Loucy (cell line): ENCODE data around the gene PAK1.

ENCODE experiments used
- H2AFZ ChIP-seq: fragments of 200-600 bp; sonication (generic); 2 replicates; pipeline ENCODE4 v1.6.0; 2016; ENCODE audit warnings: antibody characterized with exemption, mild to moderate bottlenecking, low read length, moderate library complexity
- H3F3A ChIP-seq: fragments of 200-600 bp; 2 replicates; pipeline ENCODE4 v1.6.0; 2016; ENCODE audit warnings: antibody characterized with exemption, low read depth, mild to moderate bottlenecking
- H3K27me3 ChIP-seq: fragments of 200-600 bp; sonication (generic); 2 replicates; pipeline ENCODE4 v1.6.1; 2014; ENCODE audit warnings: low read length, mild to moderate bottlenecking; ENCODE audit not compliant: insufficient read depth, poor library complexity, severe bottlenecking
- H3K36me3 ChIP-seq: fragments of 200-600 bp; sonication (generic); 2 replicates; pipeline ENCODE4 v1.6.1; 2016; ENCODE audit warnings: low read length; ENCODE audit not compliant: insufficient read depth
- H3K4me1 ChIP-seq: fragments of 200-600 bp; sonication (generic); 2 replicates; pipeline ENCODE4 v1.5.1; 2014; ENCODE audit warnings: low read length, mild to moderate bottlenecking; ENCODE audit not compliant: insufficient read depth, poor library complexity, severe bottlenecking
- H3K4me2 ChIP-seq: fragments of 200-600 bp; sonication (generic); 2 replicates; pipeline ENCODE4 v1.6.0; 2014; ENCODE audit warnings: antibody characterized with exemption, low read length, low read depth, mild to moderate bottlenecking; ENCODE audit not compliant: poor library complexity, severe bottlenecking
- H3K4me3 ChIP-seq: fragments of 200-600 bp; sonication (generic); 2 replicates; pipeline ENCODE4 v1.5.1; 2014; ENCODE audit warnings: low read length, mild to moderate bottlenecking, mixed read lengths; ENCODE audit not compliant: poor library complexity, severe bottlenecking
- H3K79me2 ChIP-seq: fragments of 200-600 bp; sonication (generic); 2 replicates; pipeline ENCODE4 v1.6.1; 2014; ENCODE audit warnings: low read length; ENCODE audit not compliant: insufficient read depth
- H3K9ac ChIP-seq: fragments of 200-600 bp; sonication (generic); 2 replicates; pipeline ENCODE4 v1.6.0; 2014; ENCODE audit warnings: mild to moderate bottlenecking, low read depth, low read length, moderate library complexity; ENCODE audit not compliant: poor library complexity, severe bottlenecking
- H3K9me2 ChIP-seq: fragments of 200-600 bp; sonication (generic); replicated peaks from 2 replicates; pipeline ENCODE4 v1.6.1; 2016; ENCODE audit warnings: low read depth, low read length, mixed read lengths
- H3K9me3 ChIP-seq: fragments of 200-600 bp; sonication (generic); 2 replicates; pipeline ENCODE4 v1.6.1; 2014; ENCODE audit warnings: mild to moderate bottlenecking, antibody characterized with exemption, low read length, low read depth; ENCODE audit not compliant: insufficient read depth
- H4K20me1 ChIP-seq: fragments of 200-600 bp; sonication (generic); 2 replicates; pipeline ENCODE4 v1.6.0; 2014; ENCODE audit warnings: antibody characterized with exemption, low read length, mild to moderate bottlenecking; ENCODE audit not compliant: insufficient read depth, poor library complexity, severe bottlenecking
- CTCF ChIP-seq: fragments of 200-600 bp; sonication (generic); conservative IDR thresholded peaks from 2 replicates; pipeline ENCODE4 v1.5.1; 2014; ENCODE audit warnings: mild to moderate bottlenecking, antibody characterized with exemption, low read length
- EZH2phosphoT487 ChIP-seq: fragments of 200-600 bp; IDR thresholded peaks from 2 replicates; pipeline ENCODE4 v1.6.1; 2018; ENCODE audit warnings: antibody characterized with exemption, mild to moderate bottlenecking, moderate library complexity, borderline replicate concordance

Gene PAK1

GRCh38 chr11:77351281-77351886 lies 122.5 kb downstream of the PAK1 start:
- TF ChIP-seq EZH2phosphoT487 (no peak), CTCF (no peak)

GRCh38 chr11:77347948-77348347 lies 125.9 kb downstream of the PAK1 start:
- Histone ChIP-seq H3K4me1 (peaks cover 6% of the 10 kb centered on the region), H3K36me3 (peaks cover 23% of the 10 kb centered on the region; the same call in 1 of the 2 replicates)
- TF ChIP-seq CTCF (no peak), EZH2phosphoT487 (no peak)

More at GRCh38 chr11:77351281-77351886, 122.5 kb downstream of the PAK1 start:
- H3K9me2 ChIP-seq, result no peaks in the 10 kb centered on the region
- no peaks in the 10 kb centered on the region for H3K79me2 ChIP-seq
- no peaks in the 10 kb centered on the region for H3K27me3 ChIP-seq
- no peak overlapping the region for H3K4me3 ChIP-seq
- no peak overlapping the region for H3K4me2 ChIP-seq
- H3K4me1 ChIP-seq, result peaks cover 6% of the 10 kb centered on the region
- no peaks in the 10 kb centered on the region for H3K9me3 ChIP-seq
- no peak overlapping the region for H2AFZ ChIP-seq
- peaks cover 29% of the 10 kb centered on the region; the same call in 1 of the 2 replicates for H3K36me3 ChIP-seq
- H3F3A ChIP-seq, result no peaks in the 10 kb centered on the region
- H3K9ac ChIP-seq, result no peak overlapping the region
- no peaks in the 10 kb centered on the region for H4K20me1 ChIP-seq

GRCh38 chr11:77346906-77347603 lies 126.8 kb downstream of the PAK1 start:
- Histone ChIP-seq H3K4me3 (no peak overlapping the region), H2AFZ (no peak overlapping the region)

More at GRCh38 chr11:77347948-77348347, 125.9 kb downstream of the PAK1 start:
- Histone ChIP-seq H3K9ac (no peak overlapping the region), H3K27me3 (no peaks in the 10 kb centered on the region), H2AFZ (no peak overlapping the region), H3K9me2 (no peaks in the 10 kb centered on the region), H4K20me1 (no peaks in the 10 kb centered on the region), H3K4me3 (no peak overlapping the region), H3K79me2 (no peaks in the 10 kb centered on the region), H3F3A (no peaks in the 10 kb centered on the region), H3K9me3 (no peaks in the 10 kb centered on the region), H3K4me2 (no peak overlapping the region)

More at GRCh38 chr11:77346906-77347603, 126.8 kb downstream of the PAK1 start:
- Histone ChIP-seq H3F3A (no peaks in the 10 kb centered on the region), H3K9ac (no peak overlapping the region), H4K20me1 (no peaks in the 10 kb centered on the region), H3K27me3 (no peaks in the 10 kb centered on the region), H3K9me3 (no peaks in the 10 kb centered on the region), H3K36me3 (peaks cover 28% of the 10 kb centered on the region; the same call in 1 of the 2 replicates), H3K79me2 (no peaks in the 10 kb centered on the region), H3K4me2 (no peak overlapping the region), H3K9me2 (no peaks in the 10 kb centered on the region), H3K4me1 (peaks cover 6% of the 10 kb centered on the region)
- TF ChIP-seq EZH2phosphoT487 (no peak), CTCF (no peak)
